UCSD-AML1 (cell line): ENCODE measurements around the gene KIF4A.
"Not testable (repeated sequence)": the region's sequence is repeated elsewhere in the genome, so short reads cannot be mapped to it uniquely, and the experiment has no call there.

Source experiments
- DNase-seq: peaks from one replicate; lab custom pipeline; 2025; ENCODE audit not compliant: unreplicated experiment; lab: John Stamatoyannopoulos, UW

KIF4A gene

DNA sequence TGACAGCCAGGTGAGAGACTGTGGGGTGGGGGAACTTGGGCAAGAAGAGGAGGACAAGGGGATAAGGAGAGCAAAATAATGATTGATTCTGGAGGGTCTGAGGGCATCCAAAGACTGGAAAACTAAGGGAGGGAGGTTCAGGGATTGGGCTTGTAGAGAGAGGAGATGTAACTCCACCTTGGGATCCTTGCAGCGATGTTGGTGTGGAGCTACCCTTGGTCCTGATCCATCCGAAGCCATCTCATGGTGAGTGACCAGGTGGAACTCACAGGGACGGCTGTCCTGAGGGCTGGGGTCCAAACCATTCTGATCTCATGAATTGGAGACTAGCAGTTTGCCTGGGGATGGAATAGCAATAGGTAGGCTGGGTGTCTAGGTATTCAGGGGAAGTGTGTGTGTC, 9.3 kb upstream of the KIF4A start:
- no peak for DNase-seq

DNA sequence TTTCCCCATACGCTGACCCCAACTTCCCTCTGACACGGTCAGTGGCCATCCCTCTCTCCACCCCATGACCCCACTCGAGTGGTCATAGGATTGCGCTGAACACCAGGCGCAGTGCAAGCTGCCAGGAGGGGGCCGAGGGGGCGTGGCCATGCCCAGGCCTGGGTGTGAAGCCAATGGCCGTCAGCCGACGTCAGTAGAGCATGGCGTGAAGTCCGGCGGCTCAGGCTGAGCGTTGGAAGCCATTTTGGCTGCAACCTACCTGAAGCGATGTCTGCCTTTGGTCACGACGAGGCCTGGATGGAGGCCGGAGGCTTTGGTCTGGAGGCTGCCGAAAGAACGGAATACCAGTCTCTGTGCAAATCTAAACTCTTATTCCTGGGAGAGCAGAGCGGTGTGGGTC, 8.0 kb upstream of the KIF4A start, which contains the start of gene RAB41:
TSS of gene RAB41 (plus strand) at position 222 of the 400 bp plus-strand sequence. CDS start at position 268, 46 bp downstream.
- DNase-seq = no peak

DNA sequence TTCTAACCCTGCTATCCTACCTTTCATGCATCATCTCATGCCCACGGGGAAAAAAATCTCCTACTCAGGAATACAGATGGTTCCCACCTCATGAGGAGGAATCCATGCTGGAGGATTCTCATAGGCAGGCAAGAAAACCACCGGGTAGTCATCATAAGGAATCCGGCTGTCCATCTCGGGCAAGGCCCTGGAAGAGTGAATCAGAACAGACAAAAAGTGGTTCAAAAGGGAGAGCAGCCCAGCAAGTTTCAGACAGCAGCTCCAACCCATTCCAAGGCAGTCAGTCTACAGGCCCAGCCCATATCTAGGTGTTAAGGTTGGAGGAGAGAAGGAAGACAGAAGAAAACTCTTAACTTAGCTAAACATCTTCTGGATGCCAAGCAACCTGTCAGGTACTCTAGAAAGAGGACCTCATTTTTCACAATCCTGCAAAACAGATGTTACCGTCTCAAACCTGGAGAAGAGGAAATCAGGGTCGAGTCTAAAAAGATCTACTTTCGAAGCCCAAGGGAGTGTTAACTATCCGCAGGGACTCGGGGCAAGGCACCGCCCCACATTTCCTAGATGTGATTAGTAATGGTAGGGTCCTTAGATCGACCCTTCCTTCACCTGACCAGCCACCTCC, 624 bp upstream of the KIF4A start:
- DNase-seq = no peak

DNA sequence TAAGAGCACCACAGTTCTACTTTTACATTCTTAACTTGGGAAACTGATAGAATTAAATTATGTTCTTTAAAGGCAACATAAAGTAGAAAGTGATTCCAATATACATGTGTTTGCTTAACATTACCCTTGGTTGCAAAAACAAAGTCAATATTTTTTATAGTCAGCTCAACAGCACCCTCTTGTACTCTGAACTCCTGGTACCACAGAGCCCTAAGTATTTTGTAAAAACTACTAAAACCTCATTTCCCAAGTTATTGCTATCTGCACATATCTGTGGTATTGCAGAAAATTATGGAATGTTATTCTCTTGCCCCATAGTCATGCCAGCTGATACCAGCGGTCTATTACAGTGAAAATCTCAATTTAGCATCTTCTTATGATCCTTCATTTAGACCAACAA, 2.9 kb downstream of the KIF4A start:
- no peak for DNase-seq

DNA sequence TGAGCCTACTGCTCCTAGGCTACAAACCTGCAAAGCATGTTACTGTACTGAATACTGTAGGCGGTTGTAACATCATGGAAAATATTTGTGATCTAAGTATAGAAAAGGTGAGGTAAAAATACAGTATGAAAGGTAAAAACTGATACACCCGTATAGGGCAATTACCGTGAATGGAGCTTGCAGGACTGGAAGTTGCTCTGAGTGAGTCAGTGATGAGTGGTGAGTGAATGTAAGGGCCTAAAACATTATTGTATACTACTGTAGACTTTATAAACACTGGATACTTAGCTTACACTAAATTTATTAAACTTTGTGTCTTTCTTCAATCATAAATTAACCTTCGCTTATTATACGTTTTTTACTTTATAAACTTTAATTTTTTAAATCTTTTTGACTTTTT, 3.7 kb downstream of the KIF4A start:
- DNase-seq = no peak

DNA sequence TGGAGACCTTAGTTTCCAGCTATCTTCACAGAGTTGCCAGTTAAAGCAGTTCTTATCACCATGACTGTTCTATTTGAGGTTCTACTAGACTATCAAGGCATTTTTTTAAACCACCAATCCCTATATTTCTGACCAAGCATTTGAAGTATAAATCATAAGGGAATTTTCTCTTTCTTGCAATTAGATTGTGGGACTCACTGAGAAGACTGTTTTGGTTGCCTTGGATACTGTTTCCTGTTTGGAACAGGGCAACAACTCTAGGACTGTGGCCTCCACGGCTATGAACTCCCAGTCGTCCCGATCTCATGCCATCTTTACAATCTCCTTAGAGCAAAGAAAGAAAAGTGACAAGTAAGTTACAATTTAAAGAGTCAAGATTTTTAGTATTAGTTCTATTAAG, 11.8 kb downstream of the KIF4A start:
- DNase-seq = no peak

DNA sequence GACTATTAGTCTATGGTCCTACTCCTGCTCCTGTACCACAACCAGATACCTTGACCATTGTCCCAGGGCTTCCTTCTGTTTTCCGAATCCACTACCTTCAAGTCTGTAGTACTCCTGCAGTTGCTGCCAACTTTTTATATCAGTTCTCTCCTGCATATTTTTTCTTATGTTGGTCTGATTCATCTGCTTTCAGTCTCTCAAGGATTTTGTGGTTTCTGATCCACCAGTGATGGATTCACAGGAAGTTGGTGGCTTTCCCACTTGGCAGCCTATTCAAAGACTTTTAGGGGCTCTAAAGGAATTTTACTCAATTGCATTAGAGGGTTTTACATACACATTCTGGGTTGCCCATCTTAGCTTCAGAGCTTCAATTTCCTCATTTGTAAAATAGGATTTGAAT, 23.6 kb downstream of the KIF4A start:
- DNase-seq = no peak

DNA sequence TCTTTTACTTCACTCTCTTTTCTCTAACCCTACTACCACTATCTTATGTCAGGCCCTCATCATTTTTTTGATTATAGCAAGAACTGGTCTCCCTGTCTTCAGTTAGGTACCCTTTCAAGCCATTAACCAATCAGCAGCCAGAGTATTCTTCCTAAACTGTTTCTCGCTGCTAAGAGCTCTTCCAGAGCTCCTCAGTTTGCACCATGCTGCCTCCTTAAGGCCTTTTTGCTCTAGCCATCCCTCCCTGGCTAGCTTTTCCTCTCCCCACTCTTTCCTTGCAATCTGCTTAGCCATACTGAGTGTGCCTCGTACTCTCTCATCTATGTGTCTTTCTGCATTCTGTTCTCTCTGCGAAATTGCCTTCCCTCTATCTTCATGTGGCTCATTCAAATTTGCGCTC, 32.9 kb downstream of the KIF4A start:
- DNase-seq = no peak

DNA sequence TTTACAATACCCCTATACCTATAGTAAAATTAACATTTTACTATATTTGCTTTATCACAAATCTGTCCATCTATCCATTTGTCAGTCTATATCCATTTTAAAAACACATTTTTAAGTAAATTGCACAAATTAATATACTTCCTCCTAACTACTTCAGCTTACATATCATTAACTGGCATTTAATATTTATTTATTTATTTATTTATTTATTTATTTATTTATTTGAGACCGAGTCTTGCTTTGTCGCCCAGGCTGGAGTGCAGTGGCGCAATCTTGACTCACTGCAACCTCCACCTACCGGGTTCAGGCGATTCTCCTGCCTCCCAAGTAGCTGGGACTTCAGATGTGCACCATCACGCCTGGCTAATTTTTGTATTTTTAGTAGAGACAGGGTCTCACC, 33.7 kb downstream of the KIF4A start:
- not testable (repeated sequence) for DNase-seq

DNA sequence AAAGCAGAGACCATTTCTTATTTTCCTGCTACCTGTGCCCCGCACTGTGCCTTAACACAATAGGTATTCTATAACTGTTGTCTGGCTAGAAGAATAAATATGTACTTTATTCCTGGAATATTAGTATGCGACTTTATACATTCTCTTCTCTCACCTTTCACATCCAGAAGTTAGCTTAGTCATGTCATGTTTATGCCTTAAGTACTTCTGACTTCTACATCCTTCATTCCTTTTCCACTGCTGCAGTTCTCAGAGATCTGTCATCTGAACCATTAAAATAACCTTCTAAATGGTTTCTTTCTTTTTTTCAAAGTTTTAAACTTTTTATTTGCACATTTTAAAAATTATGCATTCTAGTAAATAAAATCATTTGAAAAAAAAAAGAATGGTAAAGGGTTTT, 34.4 kb downstream of the KIF4A start:
- DNase-seq = no peak

DNA sequence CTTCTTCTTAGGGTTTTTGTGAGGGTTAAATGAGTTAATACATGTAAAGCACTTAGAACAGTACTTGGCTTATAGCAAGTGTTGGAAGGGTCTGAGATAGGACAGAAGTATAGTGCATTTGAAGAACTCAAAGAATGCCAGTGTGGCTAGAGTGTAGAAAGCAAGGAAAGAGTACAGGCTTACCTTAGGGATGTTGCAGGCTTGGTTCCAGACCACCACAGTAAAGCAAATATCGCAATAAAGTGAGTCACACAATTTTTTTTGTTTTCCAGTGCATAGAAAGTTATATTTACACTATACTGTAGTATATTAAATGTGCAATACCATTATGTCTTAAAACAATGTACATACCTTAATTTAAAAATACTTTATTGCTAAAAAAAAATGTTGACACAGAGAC, 41.3 kb downstream of the KIF4A start:
- DNase-seq = no peak

DNA sequence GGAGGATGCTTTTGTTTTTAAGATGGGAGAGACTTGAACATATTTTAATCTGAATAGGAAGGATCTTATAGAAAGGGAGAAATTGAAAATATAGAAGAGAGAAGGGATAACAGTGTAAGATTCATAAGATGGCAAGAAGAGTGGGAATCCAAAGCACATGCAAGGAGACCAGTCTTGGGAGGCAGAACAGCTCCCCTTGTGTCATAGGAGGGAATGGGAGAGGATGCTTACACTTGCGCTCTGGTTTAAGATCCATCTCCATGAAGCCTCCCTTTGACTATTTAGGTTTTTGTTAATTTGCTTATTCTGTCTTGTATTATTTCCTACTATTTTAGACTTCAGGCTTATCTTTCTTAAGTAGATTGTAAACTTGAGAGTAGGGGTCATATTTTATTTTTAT, 42.7 kb downstream of the KIF4A start:
- no peak for DNase-seq

DNA sequence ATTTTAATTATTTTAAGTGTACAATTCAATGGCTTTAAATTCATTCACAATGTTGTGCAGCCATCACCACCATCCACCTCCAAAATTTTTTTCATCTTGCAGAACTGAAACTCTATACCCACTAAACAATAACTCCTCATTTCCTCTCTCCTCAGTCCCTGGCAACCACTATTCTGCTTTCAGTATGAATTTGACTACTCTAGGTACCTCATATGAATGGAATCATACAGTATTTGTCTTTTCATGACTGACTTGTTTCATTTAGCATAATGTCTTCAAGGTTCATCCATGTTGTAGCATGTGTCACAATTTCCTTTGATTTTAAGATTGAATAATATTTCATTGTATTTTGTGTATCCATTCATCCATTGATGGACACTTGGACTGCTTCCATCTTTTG, 46.9 kb downstream of the KIF4A start:
- no peak for DNase-seq

DNA sequence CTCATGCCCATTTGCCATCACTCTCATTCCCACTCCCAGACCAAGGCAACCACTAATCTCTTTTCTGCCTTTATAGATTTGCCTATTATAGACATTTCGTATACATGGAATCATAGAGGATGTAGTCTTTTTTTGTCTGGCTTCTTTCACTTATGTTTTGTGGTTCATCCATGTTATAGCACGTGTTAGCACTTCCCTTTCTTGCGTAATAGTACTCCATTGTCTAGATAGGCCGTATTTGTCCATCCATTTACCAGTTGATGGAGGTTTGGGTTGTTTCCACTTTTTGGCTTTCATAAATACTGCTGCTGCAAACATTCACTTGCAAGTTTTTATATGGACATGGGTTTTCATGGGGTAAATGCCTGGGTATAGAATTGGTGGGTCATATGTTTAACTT, 48.4 kb downstream of the KIF4A start:
- DNase-seq = no peak

DNA sequence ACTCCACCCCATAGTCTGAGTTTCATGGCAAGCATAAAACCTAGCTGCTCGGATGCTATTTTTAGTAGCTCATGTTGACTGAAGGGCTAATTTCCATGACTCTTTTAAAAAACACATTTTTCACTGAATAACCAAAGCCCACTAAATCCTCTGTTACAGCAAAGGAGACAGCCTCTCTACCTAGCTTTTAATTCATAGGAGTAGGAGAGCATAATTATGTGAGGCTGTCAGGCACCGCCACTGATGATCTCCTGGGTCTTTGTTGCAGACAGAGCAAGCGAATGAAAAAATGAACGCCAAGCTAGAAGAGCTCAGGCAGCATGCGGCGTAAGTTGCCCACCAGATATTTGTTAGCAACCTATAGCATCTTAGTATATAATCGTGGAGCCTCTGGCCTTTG, 53.5 kb downstream of the KIF4A start:
- no peak for DNase-seq

DNA sequence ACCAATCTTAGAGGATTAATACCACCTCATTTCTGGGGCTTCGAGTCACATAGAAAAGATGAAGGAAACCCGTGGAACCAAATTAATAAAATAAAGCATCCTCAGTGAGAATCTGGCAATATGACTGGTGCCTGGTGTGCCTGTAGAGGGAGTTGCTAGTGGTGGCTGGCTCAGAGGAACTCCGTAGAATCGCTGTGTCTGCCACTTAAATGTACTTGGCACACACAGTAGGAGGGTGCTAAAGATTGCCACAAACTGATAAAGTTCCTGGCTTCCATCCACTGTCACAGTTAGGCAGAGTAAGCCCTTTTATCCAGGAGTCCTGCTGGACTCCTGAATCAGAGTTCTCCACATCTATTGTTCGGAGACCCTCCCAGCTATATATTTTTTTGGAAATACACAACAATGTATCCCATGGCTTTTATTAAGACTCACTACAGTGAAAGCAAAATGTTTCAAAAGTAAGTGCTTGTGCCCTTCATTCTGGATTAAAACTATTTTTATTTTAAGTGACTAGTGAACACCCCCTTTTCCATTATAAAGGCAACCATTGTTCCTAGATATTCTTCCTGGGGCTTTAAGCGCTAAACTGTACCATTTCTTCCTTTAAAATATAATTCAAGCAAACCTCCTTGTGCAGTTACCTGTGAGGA, 56.6 kb downstream of the KIF4A start:
- no peak for DNase-seq

DNA sequence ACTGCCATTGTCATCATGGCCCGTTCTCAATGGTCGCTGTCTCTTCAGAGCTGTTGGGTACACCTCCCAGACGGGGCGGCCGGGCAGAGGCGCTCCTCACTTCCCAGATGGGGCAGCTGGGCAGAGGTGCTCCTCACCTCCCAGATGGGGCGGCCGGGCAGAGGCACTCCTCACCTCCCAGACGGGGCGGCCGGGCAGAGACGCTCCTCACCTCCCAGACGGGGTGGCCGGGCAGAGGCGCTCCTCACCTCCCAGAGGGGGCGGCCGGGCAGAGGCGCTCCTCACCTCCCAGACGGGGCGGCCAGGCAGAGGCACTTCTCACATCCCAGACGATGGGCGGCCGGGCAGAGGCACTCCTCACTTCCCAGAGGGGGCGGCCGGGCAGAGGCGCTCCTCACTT, 58.9 kb downstream of the KIF4A start:
- not testable (repeated sequence) for DNase-seq

DNA sequence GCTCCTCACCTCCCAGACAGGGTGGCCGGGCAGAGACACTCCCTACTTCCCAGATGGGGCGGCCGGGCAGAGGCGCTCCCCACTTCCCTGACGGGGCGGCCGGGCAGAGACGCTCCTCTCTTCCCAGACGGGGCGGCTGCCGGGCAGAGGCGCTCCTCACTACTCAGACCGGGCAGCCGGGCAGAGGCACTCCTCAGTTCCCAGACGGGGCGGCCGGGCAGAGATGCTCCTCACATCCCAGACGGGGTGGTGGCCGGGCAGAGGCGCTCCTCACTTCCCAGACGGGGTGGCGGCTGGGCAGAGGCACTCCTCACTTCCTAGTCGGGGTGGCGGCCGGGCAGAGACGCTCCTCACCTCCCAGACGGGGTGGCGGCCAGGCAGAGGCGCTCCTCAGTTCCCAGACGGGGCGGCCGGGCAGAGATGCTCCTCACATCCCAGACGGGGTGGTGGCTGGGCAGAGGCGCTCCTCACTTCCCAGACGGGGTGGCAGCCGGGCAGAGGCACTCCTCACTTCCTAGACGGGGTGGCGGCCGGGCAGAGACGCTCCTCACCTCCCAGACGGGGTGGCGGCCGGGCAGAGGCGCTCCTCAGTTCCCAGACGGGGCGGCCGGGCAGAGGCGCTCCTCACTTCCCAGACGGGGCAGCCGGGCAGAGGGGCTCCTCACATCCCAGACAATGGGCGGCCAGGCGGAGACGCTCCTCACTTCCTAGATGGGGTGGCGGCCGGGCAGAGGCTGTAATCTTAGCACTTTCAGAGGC, 59.6 kb downstream of the KIF4A start:
- DNase-seq = not testable (repeated sequence)

DNA sequence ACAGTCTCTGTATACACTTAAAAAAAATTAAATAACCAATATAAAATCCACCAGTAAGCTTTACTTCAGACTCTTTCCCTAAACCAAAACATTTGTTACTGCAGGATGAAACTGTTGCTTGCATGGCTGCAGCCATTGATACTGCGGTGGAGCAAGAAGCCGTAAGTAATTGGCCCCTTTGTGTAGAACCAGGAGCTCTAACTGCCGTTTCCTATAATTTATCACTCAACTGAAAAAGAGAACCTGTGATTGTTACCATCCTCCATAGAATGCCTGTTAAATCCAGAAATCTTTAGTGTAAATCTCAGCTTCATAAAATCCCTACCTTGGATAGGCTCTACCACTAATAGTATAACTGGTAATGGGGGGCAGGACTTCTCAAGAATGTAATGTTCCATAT, 62.6 kb downstream of the KIF4A start:
- DNase-seq = no peak

DNA sequence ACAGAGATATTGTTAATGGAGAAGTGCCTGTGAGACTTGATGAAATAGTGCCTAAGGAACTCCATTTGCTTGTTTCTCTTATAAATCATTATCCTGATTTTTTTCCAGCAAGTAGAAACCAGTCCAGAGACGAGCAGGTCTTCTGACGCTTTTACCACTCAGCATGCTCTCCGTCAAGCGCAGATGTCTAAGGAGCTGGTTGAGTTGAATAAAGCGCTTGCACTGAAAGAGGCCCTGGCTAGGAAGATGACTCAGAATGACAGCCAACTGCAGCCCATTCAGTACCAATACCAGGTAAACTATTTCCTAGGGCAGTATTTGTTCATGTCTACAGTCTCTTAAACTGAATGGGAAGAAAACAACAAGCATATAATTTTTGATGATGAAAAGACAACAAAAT, 63.6 kb downstream of the KIF4A start:
- no peak for DNase-seq

DNA sequence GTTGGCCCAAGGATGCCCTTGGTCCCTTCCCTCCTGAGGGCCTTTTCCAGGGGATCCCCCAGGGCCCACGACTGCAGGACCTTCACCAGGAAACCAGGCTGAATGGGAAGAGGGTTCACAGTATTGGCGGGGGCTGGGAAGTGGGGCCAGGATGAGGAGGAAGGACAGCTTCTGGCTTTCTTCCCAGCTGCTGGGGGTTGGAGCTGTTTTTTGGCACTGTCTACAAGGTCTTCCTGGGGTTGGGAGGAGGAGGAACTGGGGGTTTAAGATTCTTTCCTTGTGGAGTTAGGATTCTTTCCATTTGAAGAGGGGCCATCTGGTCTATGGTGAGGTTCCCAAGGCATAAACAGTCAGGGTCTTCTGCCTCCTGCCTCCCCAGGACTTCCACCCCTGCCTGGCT, 64.8 kb downstream of the KIF4A start:
- no peak for DNase-seq

DNA sequence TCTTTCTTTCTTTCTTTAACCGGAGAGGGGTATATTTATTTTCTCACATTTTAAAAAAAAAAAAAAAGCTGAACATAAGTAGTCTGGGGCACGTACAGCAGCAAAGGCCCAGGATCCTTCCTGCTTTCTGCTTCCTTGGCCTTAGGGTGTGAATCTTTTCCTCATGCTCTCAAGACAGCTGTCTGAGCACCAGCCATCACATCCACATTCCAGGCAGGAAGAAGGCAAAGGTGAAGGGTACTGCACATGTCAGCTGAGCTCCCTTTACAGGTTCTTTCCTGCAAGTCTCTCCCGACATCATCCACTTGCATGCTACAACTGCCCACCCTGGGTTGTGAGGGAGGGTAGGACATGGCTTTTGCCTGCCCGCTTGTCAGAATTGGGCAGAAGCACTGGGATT, 69.6 kb downstream of the KIF4A start:
- no peak for DNase-seq
